ENCODE measurements around the gene DENND1A.
"Not testable (repeated sequence)": the region's sequence is repeated elsewhere in the genome, so short reads cannot be mapped to it uniquely, and the experiment has no call there.

Gene DENND1A

DNA sequence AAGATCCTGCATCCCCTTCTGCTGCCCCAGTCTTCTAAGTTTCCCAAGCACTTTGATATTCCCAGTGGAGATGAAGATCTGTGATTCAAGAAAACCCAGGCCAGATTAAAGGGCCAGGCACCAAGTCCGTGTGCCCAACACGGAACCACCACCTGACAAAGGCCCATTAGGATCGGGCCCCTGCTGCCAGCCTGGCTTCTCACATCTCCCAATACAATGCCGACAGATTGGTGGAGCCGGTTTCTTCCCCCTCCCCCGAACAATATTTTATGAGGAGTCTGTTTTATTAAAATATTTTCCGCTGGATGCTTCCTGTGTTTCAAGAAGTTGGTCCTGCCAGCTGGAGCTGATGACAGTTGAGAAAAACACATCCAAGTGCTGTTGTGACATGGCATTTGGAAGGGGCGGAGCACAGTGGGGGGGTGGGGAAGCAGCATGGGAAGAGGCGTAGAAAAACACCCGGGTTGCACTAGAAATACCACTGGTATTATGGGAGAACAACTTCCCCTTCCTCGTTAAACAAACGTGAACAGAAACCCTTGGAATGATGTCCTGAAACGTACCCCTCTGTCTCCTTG lies 528.9 kb downstream of the DENND1A start:
- Mint-ChIP-seq H3K36me3 (ENCODE audit: low read depth) (peaks cover 81% of the 10 kb centered on the region), H3K4me1 (ENCODE audit: low read depth) (peaks cover 5% of the 10 kb centered on the region), H3K27ac (no peak overlapping the region), H3K9me3 (no peaks in the 10 kb centered on the region), H3K4me3 (no peak overlapping the region), H3K27me3 (no peaks in the 10 kb centered on the region)
- intact Hi-C loops (cut with micrococcal nuclease): no loop called here

GRCh38 chr9:123399803-123400378 lies 530.0 kb downstream of the DENND1A start:
- Mint-ChIP-seq H3K36me3 (ENCODE audit: low read depth) (peaks cover 93% of the 10 kb centered on the region), H3K4me3 (no peak overlapping the region), H3K27me3 (no peaks in the 10 kb centered on the region), H3K4me1 (ENCODE audit: low read depth) (peaks cover 5% of the 10 kb centered on the region), H3K27ac (no peak overlapping the region), H3K9me3 (no peaks in the 10 kb centered on the region)
- intact Hi-C loops (cut with micrococcal nuclease): no loop called here

- H3K9me3 Mint-ChIP-seq; H3K27ac Mint-ChIP-seq; H3K4me1 Mint-ChIP-seq (ENCODE audit: low read depth); H3K4me3 Mint-ChIP-seq; H3K27me3 Mint-ChIP-seq; intact Hi-C loops (cut with micrococcal nuclease): not testable (repeated sequence)
- peaks cover 98% of the 10 kb centered on the region for H3K36me3 Mint-ChIP-seq (ENCODE audit: low read depth)
Observed at GRCh38 chr9:123398938-123399337, 531.0 kb downstream of the DENND1A start.

DNA sequence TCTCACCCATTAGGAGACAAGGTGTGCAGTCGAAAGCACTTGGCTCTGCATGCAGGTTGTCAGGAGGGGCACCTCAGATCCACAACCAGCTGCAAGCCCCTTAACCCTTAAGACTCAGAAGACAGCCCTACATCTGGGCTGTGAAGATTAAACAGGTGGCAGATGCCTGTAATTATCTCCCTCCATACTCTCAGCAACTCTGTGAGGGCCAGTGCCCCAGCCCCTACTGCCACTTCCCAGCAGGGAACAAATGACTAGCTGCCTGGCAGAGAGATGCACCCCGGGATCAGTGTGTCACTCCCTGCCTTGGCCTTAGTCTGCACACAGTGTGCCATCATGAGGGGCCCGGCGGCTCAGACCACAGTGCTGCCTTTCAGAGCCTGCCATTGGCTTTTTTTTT lies 532.0 kb downstream of the DENND1A start:
- Mint-ChIP-seq H3K9me3 (no peaks in the 10 kb centered on the region), H3K36me3 (ENCODE audit: low read depth) (peaks cover 90% of the 10 kb centered on the region), H3K27me3 (no peaks in the 10 kb centered on the region), H3K4me1 (ENCODE audit: low read depth) (peaks cover 5% of the 10 kb centered on the region), H3K4me3 (no peak overlapping the region), H3K27ac (no peak overlapping the region)
- intact Hi-C loops (cut with micrococcal nuclease): no loop called here

DNA sequence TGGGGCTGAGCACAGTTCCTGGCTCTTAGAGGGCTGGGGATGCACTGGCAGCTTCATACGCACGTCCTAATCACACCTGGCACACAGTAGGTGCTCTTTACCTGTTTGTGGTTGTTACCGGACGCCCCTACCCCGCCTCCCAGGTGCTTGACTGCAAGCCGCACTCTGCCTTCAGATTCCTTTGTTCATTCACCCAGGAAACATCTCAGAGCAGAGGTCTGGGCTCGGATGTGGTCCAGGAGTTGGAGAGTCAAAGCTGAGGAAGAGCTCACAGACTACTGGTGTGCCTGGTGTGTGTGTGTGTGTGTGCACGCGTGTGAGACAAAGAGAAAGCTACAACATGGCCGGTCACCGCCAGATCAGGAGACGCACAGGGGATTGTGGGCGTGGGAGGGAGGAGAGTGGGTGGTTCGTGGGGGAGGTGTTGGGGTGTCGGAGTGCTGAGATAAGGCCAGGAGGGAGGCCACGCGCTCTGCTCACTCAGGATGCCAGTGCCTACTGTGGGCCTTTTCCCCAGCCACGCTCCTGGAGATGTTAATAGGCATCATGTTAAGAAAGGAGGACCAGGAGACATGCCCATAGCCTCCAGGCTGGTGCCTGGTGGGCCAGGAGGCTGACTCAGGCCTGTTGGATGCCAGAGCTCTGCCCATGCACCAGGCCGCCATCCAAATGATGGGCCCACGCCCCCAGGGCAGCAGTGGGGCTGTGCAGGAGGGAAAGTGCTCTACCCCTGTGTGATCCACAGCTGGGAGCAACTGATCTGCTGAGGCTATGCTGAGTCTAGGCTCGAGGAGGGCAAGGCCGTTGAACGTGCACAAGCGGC lies 534.0 kb downstream of the DENND1A start:
- H3K4me1 Mint-ChIP-seq (ENCODE audit: low read depth): peaks cover under 1% of the 10 kb centered on the region
- no peaks in the 10 kb centered on the region for H3K27me3 Mint-ChIP-seq

GRCh38 chr9:123395276-123395688 lies 534.6 kb downstream of the DENND1A start:
- Mint-ChIP-seq H3K36me3 (ENCODE audit: low read depth) (peaks cover 81% of the 10 kb centered on the region), H3K4me3 (no peak overlapping the region), H3K4me1 (ENCODE audit: low read depth) (peaks cover 7% of the 10 kb centered on the region), H3K27ac (no peak overlapping the region), H3K9me3 (no peaks in the 10 kb centered on the region), H3K27me3 (no peaks in the 10 kb centered on the region)
- intact Hi-C loops (cut with micrococcal nuclease): no loop called here

More for the DNA sequence above, 534.0 kb downstream of the DENND1A start:
- Mint-ChIP-seq H3K27ac (no peak overlapping the region), H3K36me3 (ENCODE audit: low read depth) (peaks cover 81% of the 10 kb centered on the region), H3K9me3 (no peaks in the 10 kb centered on the region), H3K4me3 (no peak overlapping the region)
- intact Hi-C loops (cut with micrococcal nuclease): no loop called here

DNA sequence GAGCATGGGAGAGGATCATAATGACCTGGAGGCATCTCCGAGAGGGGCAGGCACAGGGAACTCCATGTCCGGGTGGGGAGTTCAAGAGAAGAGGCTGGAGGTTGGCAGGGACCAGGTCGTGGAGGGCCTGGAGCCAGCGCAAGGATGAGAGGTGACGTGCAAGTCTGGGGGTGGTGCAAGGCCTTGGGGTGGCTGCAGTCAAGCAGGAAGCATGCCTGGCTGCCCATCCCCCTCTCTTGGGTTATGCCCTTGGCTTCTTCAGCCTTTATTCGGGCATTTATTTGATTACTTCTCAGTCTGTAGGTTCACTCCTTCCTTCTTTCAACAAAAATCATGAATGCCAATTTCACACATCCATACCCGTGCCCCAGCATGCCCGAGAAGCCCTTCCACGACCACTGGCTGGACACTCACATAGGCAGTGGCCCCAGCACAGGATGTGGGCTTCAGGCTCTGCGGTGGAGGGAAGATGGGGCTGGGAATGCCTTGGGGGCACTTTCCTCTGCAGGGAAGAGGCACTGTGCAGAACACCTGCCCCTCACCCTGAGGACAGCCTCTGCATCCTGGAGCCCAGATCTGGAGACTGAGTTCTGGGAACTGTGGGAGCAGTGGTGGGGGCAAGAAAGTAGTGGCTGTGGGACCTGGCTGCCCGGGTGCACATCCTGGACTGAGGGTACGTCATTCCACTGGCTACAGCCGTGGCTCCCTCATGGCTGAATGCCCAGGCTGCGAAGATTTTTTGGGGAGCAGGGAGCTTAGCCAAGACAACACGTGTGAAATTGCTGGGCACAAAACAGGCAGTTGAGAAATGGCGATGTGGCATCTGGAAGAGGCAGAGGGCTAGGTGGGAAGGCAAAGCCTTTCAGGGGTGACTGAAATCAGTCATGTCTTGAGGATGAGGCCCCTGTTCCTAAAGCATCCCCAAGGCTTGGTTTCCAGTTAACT lies 535.4 kb downstream of the DENND1A start:
- Mint-ChIP-seq H3K27ac (no peak overlapping the region), H3K4me3 (no peak overlapping the region), H3K36me3 (ENCODE audit: low read depth) (peaks cover 77% of the 10 kb centered on the region), H3K4me1 (ENCODE audit: low read depth) (peaks cover 14% of the 10 kb centered on the region), H3K9me3 (no peaks in the 10 kb centered on the region), H3K27me3 (no peaks in the 10 kb centered on the region)
- intact Hi-C loops (cut with micrococcal nuclease): no loop called here

DNA sequence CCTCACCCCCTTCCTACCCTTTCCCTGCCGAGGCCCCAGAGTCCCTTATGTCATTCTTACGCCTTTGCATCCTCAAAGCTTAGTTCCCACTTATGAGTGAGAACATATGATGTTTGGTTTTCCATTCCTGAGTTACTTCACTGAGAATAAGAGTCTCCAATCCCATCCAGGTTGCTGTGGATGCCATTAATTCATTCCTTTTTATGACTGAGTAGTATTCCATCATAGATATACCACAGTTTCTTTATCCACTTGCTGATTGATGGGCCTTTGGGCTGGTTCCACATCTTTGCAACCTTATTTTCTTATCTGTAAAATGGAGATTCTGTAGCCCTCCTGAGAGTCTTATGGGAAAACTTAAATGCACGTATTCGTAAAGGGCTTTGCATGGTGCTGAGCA lies 537.1 kb downstream of the DENND1A start:
- intact Hi-C loops (cut with micrococcal nuclease): no loop called here
- Mint-ChIP-seq H3K36me3 (ENCODE audit: low read depth) (peaks cover 59% of the 10 kb centered on the region), H3K9me3 (no peaks in the 10 kb centered on the region), H3K27me3 (no peaks in the 10 kb centered on the region), H3K4me3 (no peak overlapping the region), H3K27ac (no peak overlapping the region), H3K4me1 (ENCODE audit: low read depth) (peaks cover 26% of the 10 kb centered on the region)

DNA sequence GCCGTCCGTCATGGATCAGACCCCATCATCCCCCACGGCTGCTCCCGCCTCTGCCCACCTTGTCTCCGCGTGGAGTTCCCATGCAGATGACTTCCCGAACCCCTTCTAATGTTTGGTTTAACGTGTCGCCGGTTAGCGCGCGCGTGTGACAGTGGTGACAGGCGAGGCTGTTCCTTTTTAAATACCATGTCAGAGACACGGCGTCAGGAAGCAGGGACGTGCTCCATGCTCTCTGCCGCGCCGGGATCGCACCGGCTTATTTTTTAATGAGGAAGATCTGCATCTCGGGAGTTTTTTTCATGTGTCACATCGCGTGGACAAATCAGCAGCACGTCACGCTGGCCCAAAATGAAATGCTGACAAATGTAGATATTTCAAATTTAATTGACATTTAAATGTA lies 538.0 kb downstream of the DENND1A start:
- intact Hi-C loops (cut with micrococcal nuclease): no loop called here
- no peak overlapping the region for H3K27ac Mint-ChIP-seq

DNA sequence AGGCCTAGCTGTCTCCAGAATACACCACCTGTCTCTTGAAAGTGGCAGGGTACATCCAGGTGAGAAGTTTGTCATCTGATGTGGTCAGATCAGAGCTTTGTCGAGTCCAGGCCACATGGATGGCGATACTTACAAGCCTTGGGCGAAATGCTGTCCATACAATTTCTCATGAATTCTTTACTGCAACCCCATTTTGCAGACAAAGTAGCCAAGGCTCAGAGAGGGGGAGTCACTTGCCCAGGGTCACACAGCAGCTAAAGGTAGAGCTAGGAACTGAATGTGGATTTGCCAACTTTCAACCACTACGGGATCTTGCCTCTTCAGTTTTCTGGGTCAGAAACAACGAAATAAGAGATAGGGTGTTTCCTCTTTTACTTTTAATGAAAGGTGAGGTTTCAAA lies 538.7 kb downstream of the DENND1A start:
- Mint-ChIP-seq H3K4me3 (no peak overlapping the region), H3K27me3 (no peaks in the 10 kb centered on the region), H3K9me3 (no peaks in the 10 kb centered on the region), H3K27ac (no peak overlapping the region), H3K36me3 (ENCODE audit: low read depth) (peaks cover 44% of the 10 kb centered on the region), H3K4me1 (ENCODE audit: low read depth) (peaks cover 26% of the 10 kb centered on the region)
- intact Hi-C loops (cut with micrococcal nuclease): no loop called here

More for the DNA sequence above, 538.0 kb downstream of the DENND1A start:
- peaks cover 51% of the 10 kb centered on the region for H3K36me3 Mint-ChIP-seq (ENCODE audit: low read depth)
- no peaks in the 10 kb centered on the region for H3K9me3 Mint-ChIP-seq
- H3K4me3 Mint-ChIP-seq: no peak overlapping the region
- H3K4me1 Mint-ChIP-seq (ENCODE audit: low read depth): peaks cover 26% of the 10 kb centered on the region
- no peaks in the 10 kb centered on the region for H3K27me3 Mint-ChIP-seq

GRCh38 chr9:123390337-123391135 lies 539.4 kb downstream of the DENND1A start:
- Mint-ChIP-seq H3K4me3 (no peak overlapping the region), H3K4me1 (ENCODE audit: low read depth) (peaks cover 26% of the 10 kb centered on the region), H3K36me3 (ENCODE audit: low read depth) (peaks cover 37% of the 10 kb centered on the region), H3K9me3 (no peaks in the 10 kb centered on the region), H3K27me3 (no peaks in the 10 kb centered on the region), H3K27ac (no peak overlapping the region)
- intact Hi-C loops (cut with micrococcal nuclease): no loop called here

GRCh38 chr9:123389698-123390097 lies 540.2 kb downstream of the DENND1A start:
- Mint-ChIP-seq H3K4me1 (ENCODE audit: low read depth) (peaks cover 26% of the 10 kb centered on the region), H3K27ac (no peak overlapping the region), H3K36me3 (ENCODE audit: low read depth) (peaks cover 31% of the 10 kb centered on the region), H3K27me3 (no peaks in the 10 kb centered on the region), H3K9me3 (no peaks in the 10 kb centered on the region), H3K4me3 (no peak overlapping the region)
- intact Hi-C loops (cut with micrococcal nuclease): no loop called here

GRCh38 chr9:123389070-123389469 lies 540.9 kb downstream of the DENND1A start:
- no peak overlapping the region for H3K27ac Mint-ChIP-seq

More at GRCh38 chr9:123389070-123389469, 540.9 kb downstream of the DENND1A start:
- Mint-ChIP-seq H3K9me3 (no peaks in the 10 kb centered on the region), H3K4me3 (no peak overlapping the region), H3K36me3 (ENCODE audit: low read depth) (peaks cover 31% of the 10 kb centered on the region), H3K27me3 (no peaks in the 10 kb centered on the region), H3K4me1 (ENCODE audit: low read depth) (peaks cover 26% of the 10 kb centered on the region)
- intact Hi-C loops (cut with micrococcal nuclease): no loop called here

Data from dendritic cell treated with granulocyte-macrophage colony-stimulating factor and Interleukin-4, amounts not matched to agents 40 ng/mL and 50 ng/mL, for 4 days (primary cell).